SU-DHL-6 (cell line): ENCODE data around the gene NCAPG2.

ENCODE experiments used
- EZH2phosphoT487 ChIP-seq: fragments of 200-600 bp; sonication (generic), shearing (Covaris generic); conservative IDR thresholded peaks from 2 replicates; pipeline ENCODE4 v1.6.1; 2018; ENCODE audit warnings: mild to moderate bottlenecking, antibody characterized with exemption, low read length, moderate library complexity, mixed read lengths
- TF ChIP-seq, protein P1 (sequence below): fragments of 200-600 bp; sonication (generic); IDR thresholded peaks from one replicate; pipeline ENCODE4 v1.5.1; 2017; ENCODE audit warnings: antibody characterized with exemption, mild to moderate bottlenecking, low read length, moderate library complexity; ENCODE audit not compliant: insufficient read depth, poor library complexity, severe bottlenecking

DNA sequence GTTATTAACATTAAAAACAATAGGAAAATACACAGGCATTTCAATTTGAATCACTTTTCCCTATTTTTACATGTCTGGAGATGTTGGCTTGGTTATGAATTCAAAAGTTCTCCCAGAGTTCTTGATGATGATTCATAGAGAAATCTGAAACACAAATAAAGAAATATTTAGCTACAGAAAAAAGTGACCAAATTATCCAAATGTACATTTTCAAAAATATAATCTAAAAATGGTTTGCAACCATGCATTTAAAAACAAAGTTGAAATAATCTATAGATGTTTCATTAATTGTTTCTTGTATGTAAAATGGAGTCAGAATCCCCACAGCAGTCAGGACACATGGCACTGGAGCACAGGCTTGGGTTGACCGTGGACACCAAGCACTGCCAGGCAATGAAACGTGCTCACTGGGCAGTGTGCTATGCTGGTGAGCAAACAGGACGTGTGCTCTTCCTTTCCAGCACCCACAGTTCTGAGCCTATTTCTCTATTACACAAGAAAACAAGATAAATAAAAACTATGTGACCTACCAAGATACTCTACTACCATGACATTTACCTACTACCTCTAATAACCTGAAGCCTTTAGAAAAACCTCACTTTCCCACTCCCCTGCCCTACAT is 72.9 kb downstream of the NCAPG2 start:
- TF ChIP-seq, protein P1, sequence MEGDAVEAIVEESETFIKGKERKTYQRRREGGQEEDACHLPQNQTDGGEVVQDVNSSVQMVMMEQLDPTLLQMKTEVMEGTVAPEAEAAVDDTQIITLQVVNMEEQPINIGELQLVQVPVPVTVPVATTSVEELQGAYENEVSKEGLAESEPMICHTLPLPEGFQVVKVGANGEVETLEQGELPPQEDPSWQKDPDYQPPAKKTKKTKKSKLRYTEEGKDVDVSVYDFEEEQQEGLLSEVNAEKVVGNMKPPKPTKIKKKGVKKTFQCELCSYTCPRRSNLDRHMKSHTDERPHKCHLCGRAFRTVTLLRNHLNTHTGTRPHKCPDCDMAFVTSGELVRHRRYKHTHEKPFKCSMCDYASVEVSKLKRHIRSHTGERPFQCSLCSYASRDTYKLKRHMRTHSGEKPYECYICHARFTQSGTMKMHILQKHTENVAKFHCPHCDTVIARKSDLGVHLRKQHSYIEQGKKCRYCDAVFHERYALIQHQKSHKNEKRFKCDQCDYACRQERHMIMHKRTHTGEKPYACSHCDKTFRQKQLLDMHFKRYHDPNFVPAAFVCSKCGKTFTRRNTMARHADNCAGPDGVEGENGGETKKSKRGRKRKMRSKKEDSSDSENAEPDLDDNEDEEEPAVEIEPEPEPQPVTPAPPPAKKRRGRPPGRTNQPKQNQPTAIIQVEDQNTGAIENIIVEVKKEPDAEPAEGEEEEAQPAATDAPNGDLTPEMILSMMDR: no peak
- no peak for TF ChIP-seq EZH2phosphoT487
